NOMO-1 treated with DMSO at 0.1 percent for 48 hours (cell line): ENCODE results near the gene VANGL2.

ENCODE experiments used
- DNase-seq: peaks from one replicate; lab custom pipeline; 2025; ENCODE audit not compliant: unreplicated experiment; lab: John Stamatoyannopoulos, UW

VANGL2 gene

DNA sequence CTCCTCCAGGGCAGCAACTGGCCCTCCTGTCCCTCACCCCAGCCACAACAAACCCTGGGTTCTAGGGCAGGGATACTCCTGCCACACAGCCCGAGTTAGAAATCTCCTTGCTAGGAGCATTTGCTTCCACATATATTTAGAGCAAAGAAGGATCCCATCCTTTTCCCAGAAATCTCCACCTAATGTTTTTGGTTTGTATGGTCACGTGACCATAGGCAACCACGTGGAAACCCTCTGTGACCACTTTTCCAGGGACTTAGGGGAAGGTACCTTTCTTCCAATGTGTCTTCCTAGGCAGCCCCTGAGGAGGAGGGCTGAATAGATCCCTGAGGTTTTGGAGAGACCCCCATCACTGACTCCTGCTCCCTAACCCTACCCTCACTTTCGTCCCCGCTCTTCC, 25.5 kb downstream of the VANGL2 start:
- no peak for DNase-seq

DNA sequence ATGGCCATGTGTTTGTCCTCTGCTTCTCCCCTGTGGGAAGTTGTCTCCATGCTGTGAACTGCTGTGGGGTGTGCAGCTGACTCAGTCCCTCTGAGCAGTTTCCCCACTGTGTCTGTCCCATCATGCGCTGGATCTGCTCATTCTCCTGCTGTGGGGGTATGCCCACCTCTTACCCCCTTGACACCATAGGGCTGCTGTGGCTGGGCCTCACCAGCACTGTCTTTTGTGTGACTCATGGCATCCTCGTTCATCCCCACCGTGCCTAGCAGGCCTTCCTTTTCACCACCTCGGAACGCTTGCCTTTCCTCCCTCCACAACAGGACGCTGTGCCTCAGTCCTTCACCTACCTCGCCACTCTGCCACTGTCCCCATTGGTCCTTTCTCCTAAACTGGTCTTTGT, 27.3 kb downstream of the VANGL2 start:
- no peak for DNase-seq

DNA sequence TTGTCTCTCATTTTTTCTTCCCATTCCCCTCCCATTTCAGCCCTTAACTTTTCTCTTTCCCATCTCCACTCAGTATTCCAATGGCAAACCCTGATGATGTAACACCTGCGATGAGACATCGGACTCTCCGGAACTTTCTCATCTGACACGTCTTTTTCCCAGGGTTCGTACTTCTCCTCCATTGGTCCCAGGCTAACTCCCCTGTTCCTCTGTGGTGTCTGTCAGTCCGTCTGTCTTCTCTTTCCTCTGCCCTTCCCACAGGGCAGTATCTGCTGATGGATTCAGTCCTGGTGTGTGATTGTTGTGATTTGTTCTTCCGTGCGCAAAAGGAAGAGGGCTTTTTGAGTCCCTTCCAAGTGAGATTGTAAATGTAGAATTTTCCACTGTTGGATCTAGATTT, 27.7 kb downstream of the VANGL2 start:
- no peak for DNase-seq

DNA sequence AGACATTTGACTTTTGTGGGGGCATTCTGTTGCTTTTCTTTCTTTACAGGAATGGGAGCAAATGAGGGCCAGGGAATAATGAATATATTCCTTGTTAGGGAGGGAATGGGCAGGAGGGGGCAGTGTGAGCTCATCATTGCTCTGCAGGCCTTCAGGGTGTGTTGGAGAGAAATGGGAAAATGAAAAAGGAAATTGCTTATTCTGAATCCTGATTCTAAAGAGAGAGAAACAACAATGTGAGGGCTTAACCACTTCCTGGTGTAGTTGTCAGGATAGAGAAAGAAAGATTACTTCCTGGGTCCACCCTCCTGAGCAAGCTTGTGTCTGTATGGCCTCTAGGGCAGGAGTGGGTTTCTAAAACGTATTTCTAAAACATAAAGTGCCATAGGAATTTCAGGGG, 28.3 kb downstream of the VANGL2 start:
- DNase-seq: no peak

DNA sequence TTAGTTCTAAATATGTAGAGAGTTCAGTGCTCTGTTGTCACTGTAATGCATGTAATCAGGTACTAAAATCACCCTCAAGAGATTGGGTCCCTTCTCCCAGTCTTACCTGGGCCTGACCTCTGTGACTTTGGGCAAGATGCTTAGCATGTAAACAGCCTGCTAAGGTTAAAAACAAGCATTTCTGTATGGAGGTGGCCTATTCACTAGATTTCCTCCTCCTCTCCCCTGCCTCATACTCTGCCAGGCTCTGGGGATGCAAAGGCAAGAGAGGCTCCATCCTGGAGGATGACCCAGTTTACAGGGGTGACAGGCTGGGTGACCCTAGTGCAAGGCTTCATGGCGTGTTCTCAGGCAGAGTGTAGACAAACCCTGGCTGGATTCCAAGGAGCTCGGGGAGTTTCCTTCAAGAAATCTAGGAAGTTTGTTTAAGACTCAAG, 28.8 kb downstream of the VANGL2 start:
- no peak for DNase-seq

DNA sequence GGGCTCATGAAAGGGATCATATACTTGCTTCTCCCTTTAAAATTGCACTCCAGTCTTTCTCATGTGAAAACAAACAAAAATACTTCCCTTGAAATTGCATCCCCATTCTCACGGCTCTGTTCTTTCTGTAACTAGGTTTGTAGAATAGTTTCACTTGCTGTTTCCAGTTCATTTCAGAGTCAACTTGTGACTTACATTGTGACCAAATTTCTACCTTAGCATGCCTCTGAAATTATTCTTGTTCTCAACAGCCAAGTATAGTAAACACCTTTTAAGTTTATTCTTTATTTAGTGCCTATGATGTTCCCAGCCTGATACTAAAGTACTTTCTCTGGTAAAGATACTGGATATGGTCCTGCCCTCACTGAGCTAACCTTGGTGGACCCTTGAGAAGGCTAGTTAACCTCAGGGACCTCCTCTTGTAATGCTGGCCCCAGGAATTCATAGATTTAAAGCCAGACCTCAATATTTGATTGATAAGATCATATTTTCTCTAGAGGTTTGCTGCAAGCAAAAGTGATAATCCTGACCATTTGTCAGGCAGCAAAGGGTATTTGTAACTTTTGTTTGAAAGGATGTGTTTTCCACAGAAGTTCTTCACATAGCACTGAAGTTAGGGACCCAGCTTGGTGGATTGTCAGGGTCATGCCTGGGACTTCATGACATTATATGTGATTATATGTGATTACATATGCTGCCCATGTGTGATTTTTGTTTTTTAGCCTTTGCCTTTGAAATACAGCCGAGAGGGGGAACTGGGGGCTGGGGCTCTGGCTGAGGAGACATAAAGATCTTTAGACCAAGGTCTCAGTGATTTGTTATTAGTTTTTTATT, 29.6 kb downstream of the VANGL2 start:
- no peak for DNase-seq

DNA sequence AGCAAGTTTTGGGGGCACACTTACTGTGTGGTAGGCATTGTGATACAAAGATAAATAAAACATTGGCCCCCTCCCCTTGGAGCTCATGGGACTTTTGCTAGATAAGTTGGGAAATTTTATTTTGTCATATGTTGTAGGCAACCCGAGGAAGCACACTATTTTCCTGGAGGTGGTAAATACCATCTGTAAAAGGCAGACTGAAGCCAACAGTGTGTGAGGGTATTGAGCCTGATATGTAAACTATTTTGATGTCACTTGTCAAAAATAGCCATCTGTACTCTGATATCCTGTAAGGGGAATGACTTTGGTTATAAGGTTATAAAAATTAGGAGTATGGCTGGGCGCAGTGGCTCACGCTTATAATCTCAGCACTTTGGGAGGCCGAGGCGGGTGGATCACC, 30.6 kb downstream of the VANGL2 start:
- DNase-seq: no peak

DNA sequence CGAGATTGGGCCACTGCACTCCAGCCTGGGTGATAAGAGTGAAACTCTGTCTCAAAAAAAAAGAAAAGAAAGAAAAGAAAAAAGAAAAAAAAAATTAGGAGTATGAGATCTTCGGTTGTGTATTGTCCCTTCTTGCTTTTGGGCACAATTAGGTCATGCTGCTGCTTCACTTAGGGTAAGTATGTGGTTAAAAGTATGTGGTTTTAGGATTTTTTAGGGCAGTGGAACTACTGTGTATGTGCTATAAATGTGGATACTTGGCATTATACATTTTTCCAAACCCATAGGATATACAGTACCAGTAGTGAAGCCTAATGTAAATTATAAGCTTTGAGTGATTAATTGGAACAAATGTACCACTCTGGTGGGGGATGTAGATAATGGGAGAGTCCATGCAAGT, 31.2 kb downstream of the VANGL2 start:
- no peak for DNase-seq

DNA sequence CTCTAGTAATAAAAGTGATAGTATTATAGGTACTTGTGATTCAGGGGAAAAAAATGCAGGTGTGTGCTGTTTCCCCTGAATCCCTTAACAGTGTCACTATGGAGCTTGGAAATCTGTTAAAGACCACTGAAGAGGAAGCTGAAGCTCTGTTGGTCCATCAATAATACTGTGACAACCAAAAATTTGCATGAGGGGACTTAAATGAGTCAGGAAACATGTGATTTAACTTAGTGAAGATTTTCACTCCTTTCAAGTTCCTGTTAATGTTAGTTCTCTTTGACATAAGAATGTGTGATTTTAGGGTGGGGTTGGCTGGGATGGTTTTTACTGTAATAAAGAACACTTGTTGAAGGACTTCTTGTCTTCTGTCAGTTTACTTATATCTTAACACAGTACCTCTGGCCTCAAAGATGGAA, 32.0 kb downstream of the VANGL2 start:
- DNase-seq: peak; percentile 49

DNA sequence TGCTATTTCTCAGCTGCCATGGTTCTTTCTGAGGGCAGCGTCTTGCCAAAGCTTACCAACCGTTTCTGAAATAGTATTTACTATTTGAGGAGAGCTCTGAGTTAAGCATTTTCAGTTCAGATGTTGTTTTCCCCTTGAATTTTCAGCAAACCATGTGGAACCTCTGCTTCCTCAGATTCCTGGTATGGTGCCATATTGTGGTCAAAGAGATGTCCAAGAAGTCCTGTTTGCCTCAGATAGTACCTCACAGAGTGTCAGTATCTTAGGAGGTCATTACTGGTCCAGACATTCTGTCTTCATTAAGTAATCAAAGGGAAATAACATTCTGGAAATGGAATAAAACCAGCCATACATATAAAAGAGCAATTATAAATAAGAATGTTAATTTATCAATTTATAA, 36.6 kb downstream of the VANGL2 start:
- no peak for DNase-seq

DNA sequence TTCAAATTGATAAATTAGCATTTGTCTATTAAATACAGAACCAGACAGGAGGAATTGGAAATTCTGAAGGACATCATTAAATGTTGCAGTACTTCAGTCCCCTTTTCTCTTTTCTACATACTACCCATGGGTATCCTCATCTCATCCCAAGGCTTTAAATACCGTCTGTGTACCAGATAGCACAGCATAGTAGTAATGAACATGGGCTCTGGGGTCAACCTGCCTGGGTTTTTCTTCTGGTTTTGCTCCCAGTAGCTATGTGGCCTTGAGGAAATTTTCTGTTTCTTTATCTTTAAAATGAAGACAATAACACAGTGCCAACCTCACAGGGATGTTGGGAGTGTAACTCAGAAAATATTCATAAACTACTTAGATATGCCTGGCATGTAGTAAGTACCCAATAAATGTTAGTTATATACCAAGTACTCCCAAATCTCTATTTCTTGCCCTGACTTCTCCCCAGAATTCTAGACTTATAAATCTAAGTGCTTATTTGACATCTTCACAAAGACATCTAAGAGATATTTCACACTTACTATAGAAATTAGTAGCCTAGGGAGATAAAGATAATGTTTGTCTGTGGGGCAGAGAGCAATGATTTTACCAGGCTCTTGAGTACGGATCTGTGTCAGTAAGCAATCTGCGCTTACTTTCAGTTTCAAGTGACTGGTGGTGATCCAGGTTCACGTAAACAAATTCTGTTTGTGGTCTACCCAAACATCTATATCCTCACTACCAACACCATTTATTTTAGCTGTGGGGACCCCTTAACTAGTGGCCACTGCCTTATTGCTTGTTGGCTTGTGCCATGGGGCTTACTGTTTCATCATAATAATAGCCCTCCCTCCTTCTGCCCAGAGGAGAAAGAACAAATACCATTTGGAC, 37.3 kb downstream of the VANGL2 start:
- DNase-seq: no peak

DNA sequence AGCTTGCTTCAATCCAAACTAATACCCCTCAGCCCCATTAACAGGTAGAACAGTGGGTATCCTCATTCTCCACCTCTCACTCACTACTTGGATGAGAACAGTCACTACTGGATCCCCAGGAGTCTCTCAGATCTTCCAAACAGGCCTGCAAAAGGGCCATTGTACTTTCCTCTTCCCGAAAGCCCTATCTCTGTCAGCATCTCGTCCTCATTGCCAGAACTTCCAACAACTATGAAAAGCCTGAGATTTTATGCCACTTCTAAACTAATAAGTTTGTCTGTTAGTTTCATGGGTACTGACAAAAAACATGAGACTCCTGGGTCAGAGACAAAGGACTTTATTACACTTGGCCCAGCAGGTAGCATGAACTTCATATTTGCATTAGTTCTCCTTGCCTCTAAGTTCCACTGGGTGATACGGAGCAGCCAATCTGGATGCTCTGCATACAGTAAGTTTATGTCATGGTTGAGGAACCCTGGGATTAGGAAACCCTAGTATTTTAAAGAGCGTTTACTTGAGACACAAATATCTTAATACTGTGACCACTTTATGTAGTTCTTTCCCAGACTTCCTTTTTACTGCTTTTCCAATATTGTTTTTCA, 38.1 kb downstream of the VANGL2 start:
- no peak for DNase-seq

DNA sequence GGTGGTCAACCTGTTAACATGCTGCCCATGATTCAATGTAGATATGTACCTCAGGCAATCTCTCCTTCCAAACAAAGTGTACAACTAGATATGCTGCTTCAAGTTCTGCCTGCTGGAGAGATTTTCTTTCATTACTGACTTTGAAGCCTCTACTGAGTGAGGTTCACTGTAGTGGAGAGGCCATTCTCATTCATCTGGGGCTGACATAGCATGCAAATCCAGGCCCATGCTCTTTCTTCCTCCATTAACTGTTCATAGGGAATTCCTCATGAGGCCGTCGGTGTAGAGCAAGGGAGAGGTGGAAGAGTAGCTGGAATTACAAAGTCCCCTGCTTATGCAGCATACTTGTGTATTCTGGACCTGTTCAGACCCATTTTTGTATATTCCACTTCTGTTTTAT, 38.6 kb downstream of the VANGL2 start:
- DNase-seq: no peak

DNA sequence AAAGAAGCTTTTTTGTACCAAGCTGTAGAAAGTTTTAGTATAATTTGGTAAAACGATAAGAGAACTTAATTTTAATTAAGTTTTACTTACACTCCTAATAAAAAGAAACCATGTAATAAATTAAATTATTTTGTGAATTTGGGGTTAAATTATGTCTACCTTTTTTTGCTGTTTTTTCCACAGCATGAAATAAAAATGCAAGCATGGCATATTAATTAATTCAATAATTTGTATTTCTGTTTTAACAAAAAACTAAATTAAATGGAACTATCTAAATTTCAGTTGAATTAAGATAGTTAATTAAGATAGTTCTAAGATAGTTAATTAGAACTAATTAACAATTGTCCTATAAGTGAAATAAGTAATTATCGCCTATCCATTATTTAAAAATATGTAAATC, 39.4 kb downstream of the VANGL2 start:
- DNase-seq: no peak

DNA sequence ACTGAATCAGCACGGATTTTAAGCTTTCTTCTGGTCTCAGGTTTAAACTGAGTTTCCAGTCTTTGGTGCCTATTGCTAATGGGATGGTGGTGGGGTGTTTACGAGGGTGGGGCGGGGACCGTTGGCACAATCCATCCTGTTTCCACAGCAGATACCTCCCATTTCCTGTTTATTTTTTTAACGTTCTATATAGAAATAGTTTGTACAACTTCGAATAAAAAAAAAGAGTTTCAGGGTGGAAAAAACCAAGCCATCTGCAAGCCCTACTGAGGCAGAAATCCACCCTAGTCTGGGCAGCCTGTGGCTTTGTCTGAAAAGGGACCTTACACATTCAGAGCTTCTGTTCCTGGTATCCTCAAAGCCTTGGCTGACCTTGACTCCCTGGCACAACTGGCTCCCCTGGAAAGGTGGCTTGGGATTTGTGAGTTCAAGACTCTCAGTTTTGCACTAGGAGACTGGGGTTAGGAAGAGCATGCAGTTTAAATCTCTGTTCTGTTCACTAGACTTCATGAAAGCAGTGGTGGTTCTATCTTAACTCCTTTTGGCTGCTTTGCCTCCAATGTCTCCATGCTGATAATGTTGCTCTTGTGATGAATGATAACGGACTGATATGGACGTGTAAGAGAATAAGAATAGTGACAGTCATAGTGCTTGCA, 46.7 kb downstream of the VANGL2 start:
- no peak for DNase-seq

DNA sequence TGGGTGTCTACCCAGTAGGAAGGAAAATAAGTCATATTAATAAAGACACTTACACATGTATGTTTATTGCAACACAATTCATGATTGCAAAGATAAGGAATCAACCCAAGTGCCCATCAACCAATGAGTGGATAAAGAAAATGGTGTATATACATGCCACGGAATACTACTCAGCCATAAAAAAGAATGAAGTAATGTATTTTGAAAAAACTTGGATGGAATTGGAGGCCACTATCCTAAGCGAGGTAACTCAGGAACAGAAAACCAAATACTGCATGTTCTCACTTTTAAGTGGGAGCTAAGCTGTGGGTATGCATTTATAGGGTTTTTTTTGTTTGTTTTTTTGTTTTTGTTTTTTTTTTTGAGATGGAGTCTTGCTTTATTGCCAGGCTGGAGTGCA, 49.1 kb downstream of the VANGL2 start:
- no peak for DNase-seq

DNA sequence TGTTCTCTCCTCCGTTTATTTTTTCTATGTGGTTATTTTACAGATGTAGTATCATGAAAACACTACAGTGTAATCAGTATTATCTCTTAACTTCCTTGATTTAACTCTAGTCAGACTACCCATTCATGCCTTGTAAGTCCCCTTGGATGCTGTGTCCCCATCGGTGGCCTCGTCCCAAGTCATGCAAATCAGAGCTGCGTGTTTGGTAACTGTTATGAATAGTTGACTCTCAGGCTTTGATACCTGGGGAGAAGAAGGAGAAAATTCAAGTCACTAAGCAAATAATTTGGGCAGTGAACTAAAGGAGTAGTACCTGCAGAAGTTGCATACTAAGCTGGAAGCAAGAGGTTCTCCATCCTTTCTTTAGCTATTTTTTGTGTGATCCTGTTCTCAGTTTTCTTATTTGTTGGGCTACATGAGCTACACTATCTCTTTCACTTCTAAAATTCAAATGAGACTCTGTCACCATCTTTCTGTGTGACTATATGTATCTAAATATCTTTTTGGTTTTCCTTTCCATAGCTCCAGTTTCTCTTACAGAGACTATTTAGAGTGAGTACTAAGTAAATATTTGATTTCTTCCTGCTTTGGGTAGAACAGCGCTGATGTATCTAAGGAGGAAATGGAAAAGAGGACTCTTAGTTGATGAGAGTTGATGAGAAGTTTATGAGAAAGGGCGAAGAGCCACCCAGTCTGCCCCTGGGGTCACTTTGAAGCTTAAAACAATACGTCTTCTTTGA, 50.9 kb downstream of the VANGL2 start:
- DNase-seq: no peak

DNA sequence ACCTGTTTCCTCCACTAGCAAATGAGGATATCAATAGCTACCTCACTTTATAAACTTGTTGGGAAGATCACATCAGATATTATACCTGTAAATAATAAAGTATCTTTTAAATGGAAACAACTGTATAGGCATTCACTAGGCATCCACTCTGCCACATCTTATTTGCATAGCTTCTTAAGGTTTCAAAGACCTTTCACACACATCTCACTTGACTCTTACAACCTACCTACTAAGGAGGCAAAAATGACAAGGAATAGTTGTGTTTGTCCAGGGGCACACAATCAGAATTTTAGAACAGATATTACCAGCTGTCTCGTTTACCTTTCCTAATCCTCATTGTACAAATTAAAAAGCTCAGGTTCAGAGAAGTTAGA, 51.5 kb downstream of the VANGL2 start:
- no peak for DNase-seq

DNA sequence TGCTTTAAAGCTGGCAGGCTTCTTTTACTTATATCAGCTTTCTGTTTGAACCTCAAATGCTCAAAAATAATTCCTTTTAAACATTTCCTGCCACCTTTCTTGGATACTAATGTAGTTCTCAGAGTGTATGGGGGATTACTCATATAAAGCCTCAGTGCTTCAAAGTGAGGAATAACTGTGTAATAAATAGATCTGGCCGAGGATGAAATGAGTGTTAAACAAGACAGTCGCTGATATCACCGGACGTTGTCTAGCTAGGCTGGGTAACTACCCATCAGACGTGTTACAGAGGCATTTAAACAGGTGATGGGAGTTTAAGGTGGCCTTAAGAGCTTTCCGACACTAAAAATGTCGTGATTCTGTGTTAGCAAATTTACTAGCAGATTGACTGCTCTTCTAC, 53.1 kb downstream of the VANGL2 start:
- no peak for DNase-seq

DNA sequence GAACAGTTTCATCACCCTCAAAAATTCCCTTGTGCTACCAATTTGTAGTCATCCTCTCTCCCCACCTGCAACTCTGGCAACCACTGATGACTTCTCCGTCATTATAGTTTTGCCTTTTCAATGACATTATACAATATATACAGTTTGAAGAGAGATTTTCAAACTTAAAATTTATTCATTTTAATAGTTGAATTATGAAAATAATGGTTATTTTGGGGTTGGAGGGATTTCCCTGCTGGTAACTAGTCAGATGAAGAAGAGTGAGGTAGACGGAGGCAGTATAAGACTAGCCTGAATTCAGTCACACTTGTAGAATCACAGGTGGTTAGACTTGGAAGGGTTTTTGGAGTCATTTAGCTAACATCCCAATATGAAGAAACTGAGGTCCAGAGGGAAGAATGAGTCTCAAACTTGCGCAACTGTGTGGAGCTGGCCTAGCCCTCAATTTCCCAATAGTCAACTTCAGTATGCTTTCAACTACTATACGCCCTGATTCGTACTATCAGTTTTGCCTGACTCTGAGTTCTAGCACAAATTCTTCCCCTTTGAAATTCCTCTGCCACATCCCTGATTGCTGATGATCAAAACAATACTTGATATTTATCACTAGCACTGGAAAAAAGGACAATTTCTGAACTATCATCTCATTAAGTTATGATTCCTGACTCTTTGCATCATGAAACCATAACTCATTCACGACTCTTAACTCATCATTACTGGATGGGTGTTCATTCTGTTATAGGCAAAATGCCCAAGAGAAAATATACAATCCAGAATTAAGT, 54.2 kb downstream of the VANGL2 start:
- no peak for DNase-seq
